ENCODE data around the gene HP.
A peak's percentile ranks its signal among the peaks of the same experiment; 100 is the strongest.

Gene HP

DNA sequence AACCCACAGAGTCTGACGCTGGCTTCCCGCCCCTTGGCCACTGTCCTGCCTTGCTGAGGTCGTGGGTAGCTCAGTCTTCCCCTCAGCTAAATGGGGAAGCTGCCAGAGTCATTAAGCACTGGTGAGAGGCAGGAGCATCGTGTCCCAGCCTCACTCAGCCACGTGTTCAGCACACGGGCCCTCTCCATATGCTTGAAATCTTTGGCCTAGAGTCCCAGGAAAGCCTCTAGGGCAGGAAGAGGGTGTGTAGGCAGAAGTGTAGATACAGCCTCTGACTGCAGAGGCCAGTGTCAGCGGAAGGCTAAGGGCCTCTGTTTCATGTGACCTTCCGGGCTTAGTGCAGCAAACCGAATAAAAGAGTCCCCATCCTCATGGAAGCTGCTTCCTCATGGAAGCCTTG, 41.7 kb upstream of the HP start:
- H3K27me3 ChIP-seq (ENCODE audit: insufficient read depth, poor library complexity, severe bottlenecking), result no peaks in the 10 kb centered on the region
- TF ChIP-seq SPI1 (IDR thresholded peaks at IDR 0.05; ENCODE audit: borderline replicate concordance, low read depth) (no peak), POLR2AphosphoS5 (IDR thresholded peaks at IDR 0.05; ENCODE audit: low read depth) (no peak), GABPA (IDR thresholded peaks at IDR 0.05; ENCODE audit: low read depth) (no peak)
- TF ChIP-seq, protein P1, sequence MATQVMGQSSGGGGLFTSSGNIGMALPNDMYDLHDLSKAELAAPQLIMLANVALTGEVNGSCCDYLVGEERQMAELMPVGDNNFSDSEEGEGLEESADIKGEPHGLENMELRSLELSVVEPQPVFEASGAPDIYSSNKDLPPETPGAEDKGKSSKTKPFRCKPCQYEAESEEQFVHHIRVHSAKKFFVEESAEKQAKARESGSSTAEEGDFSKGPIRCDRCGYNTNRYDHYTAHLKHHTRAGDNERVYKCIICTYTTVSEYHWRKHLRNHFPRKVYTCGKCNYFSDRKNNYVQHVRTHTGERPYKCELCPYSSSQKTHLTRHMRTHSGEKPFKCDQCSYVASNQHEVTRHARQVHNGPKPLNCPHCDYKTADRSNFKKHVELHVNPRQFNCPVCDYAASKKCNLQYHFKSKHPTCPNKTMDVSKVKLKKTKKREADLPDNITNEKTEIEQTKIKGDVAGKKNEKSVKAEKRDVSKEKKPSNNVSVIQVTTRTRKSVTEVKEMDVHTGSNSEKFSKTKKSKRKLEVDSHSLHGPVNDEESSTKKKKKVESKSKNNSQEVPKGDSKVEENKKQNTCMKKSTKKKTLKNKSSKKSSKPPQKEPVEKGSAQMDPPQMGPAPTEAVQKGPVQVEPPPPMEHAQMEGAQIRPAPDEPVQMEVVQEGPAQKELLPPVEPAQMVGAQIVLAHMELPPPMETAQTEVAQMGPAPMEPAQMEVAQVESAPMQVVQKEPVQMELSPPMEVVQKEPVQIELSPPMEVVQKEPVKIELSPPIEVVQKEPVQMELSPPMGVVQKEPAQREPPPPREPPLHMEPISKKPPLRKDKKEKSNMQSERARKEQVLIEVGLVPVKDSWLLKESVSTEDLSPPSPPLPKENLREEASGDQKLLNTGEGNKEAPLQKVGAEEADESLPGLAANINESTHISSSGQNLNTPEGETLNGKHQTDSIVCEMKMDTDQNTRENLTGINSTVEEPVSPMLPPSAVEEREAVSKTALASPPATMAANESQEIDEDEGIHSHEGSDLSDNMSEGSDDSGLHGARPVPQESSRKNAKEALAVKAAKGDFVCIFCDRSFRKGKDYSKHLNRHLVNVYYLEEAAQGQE (IDR thresholded peaks at IDR 0.05; ENCODE audit: insufficient replicate concordance, low read depth), result no peak
- TF ChIP-seq, protein P2, sequence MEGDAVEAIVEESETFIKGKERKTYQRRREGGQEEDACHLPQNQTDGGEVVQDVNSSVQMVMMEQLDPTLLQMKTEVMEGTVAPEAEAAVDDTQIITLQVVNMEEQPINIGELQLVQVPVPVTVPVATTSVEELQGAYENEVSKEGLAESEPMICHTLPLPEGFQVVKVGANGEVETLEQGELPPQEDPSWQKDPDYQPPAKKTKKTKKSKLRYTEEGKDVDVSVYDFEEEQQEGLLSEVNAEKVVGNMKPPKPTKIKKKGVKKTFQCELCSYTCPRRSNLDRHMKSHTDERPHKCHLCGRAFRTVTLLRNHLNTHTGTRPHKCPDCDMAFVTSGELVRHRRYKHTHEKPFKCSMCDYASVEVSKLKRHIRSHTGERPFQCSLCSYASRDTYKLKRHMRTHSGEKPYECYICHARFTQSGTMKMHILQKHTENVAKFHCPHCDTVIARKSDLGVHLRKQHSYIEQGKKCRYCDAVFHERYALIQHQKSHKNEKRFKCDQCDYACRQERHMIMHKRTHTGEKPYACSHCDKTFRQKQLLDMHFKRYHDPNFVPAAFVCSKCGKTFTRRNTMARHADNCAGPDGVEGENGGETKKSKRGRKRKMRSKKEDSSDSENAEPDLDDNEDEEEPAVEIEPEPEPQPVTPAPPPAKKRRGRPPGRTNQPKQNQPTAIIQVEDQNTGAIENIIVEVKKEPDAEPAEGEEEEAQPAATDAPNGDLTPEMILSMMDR (IDR thresholded peaks at IDR 0.05; ENCODE audit: insufficient read depth, low read length), result no peak
- H3K4me3 ChIP-seq (replicated peaks; ENCODE audit: insufficient read depth, low read length), result no peak overlapping the region
- no peak for DNase-seq (ENCODE audit: low read depth in 1 of 2, low spot score in 1 of 2)
- H3K27ac ChIP-seq (replicated peaks), result no peak overlapping the region

DNA sequence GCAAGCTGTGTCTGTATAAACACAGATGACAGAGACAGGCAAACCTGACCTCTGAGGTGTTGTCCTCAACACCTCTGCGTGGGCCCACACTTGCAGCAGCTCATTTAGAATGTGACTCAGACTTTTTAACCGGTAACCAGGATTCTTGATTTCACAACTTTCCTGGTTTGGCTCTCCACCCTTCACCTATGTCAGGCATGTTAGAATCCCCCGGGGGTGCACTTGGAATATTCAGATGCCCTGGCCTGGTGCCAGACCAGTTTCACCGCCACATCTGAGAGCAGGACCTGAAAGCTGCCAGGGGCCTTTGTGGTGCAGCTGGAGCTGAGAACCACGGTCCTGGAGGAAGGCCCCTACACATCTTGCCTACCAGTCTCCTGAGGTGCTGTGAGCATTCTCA, 40.9 kb upstream of the HP start:
- no peaks in the 10 kb centered on the region for H3K27me3 ChIP-seq (ENCODE audit: insufficient read depth, poor library complexity, severe bottlenecking)
- no peak overlapping the region for H3K4me3 ChIP-seq (replicated peaks; ENCODE audit: insufficient read depth, low read length)
- H3K27ac ChIP-seq (replicated peaks), result no peak overlapping the region
- TF ChIP-seq, protein P1 (IDR thresholded peaks at IDR 0.05; ENCODE audit: insufficient replicate concordance, low read depth), result no peak
- TF ChIP-seq GABPA (IDR thresholded peaks at IDR 0.05; ENCODE audit: low read depth), result no peak
- TF ChIP-seq SPI1 (IDR thresholded peaks at IDR 0.05; ENCODE audit: borderline replicate concordance, low read depth), result no peak
- TF ChIP-seq, protein P2 (IDR thresholded peaks at IDR 0.05; ENCODE audit: insufficient read depth, low read length), result no peak
- TF ChIP-seq POLR2AphosphoS5 (IDR thresholded peaks at IDR 0.05; ENCODE audit: low read depth), result no peak
- peak in 1 of 2 experiments; percentile 35 for DNase-seq (ENCODE audit: low read depth in 1 of 2, low spot score in 1 of 2)

DNA sequence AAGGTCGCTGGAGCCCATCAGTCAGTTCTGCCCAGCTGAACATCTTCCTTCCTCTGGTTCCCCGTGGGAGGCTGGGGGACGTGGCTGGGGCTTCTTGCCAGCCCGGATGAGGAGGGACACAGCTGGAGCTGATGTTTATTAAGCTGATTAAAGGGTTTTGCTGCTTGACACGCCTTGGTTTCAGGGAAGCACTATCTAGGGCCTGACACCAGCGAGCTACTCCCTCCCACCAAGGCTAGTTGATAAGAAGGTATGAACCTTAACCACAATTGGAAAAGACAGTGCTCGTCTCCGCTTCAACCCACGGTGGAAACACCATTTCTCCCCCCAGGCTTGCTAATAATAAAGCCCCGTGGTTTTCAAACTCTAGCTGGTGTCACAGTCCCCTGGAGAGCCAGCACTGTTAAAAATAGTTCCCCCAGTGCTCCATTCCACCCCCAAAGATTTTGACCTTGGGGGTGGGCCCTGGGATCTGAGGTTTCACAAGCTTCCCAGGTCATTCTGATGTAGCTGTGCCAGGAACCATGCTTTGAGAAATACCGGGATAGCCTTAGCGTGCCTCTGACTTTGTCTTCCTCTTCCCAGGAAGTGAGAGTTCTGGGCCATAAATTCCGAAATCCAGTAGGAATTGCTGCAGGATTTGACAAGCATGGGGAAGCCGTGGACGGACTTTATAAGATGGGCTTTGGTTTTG, 40.3 kb upstream of the HP start:
- no peak for DNase-seq (ENCODE audit: low read depth in 1 of 2, low spot score in 1 of 2)
- Histone ChIP-seq H3K4me3 (replicated peaks; ENCODE audit: insufficient read depth, low read length) (no peak overlapping the region), H3K27me3 (ENCODE audit: insufficient read depth, poor library complexity, severe bottlenecking) (no peaks in the 10 kb centered on the region), H3K27ac (replicated peaks) (no peak overlapping the region)
- TF ChIP-seq, protein P2 (IDR thresholded peaks at IDR 0.05; ENCODE audit: insufficient read depth, low read length), result no peak
- no peak for TF ChIP-seq SPI1 (IDR thresholded peaks at IDR 0.05; ENCODE audit: borderline replicate concordance, low read depth)

DNA sequence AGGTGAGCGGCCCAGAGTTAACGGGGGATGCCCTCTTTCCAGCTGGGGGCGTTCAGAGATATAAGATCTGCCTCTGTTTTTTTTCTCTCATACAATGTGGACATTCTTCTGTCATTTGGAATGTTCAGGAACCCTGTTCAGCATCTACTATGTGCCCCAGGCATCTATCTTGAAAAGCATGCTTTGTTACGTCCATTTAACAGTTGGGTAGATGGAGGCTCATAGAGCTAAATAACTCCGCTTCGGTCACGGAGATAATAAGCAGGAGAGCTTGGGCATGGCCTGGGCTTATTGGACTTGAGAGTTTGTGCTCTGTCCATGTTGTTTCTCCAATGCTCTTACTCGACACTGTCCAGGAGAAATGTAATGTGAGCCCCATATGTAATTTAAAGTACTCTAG, 39.6 kb upstream of the HP start:
- Histone ChIP-seq H3K27ac (replicated peaks) (no peak overlapping the region), H3K27me3 (ENCODE audit: insufficient read depth, poor library complexity, severe bottlenecking) (no peaks in the 10 kb centered on the region)
- TF ChIP-seq, protein P2 (IDR thresholded peaks at IDR 0.05; ENCODE audit: insufficient read depth, low read length), result no peak
- no peak for TF ChIP-seq POLR2AphosphoS5 (IDR thresholded peaks at IDR 0.05; ENCODE audit: low read depth)
- no peak for TF ChIP-seq SPI1 (IDR thresholded peaks at IDR 0.05; ENCODE audit: borderline replicate concordance, low read depth)
- TF ChIP-seq, protein P1 (IDR thresholded peaks at IDR 0.05; ENCODE audit: insufficient replicate concordance, low read depth), result no peak
- no peak for TF ChIP-seq GABPA (IDR thresholded peaks at IDR 0.05; ENCODE audit: low read depth)

More for the DNA sequence above, 39.6 kb upstream of the HP start:
- no peak for DNase-seq (ENCODE audit: low read depth in 1 of 2, low spot score in 1 of 2)
- no peak overlapping the region for H3K4me3 ChIP-seq (replicated peaks; ENCODE audit: insufficient read depth, low read length)

Measured in HL-60 (cell line).